ENCODE measurements around the gene EIPR1.
"Not testable (repeated sequence)": the region's sequence is repeated elsewhere in the genome, so short reads cannot be mapped to it uniquely, and the experiment has no call there.

The EIPR1 gene

GRCh38 chr2:3386448-3386958, 8.9 kb upstream of the EIPR1 start:
- DNase-seq (ENCODE audit: low spot score) = no peak
- TF ChIP-seq CTCF (IDR thresholded peaks at IDR 0.05; ENCODE audit: borderline replicate concordance, control extremely low read depth, extremely low read depth, insufficient read depth, missing control alignments) = no peak
- in situ Hi-C loops (cut with MboI; ENCODE audit: low sequenced_read_pairs, unreplicated experiment) = no loop called here

- TF ChIP-seq CTCF (IDR thresholded peaks at IDR 0.05; ENCODE audit: borderline replicate concordance, control extremely low read depth, extremely low read depth, insufficient read depth, missing control alignments) = peak; percentile 43
- in situ Hi-C loops (cut with MboI; ENCODE audit: low sequenced_read_pairs, unreplicated experiment) = no loop called here
These were observed 2.3 kb upstream of the EIPR1 start, which contains the start of gene TRAPPC12 for GRCh38 chr2:3379647-3380534. Gene TRAPPC12, plus strand, starts transcription at chr2:3379694. Its CDS starts 7,930 bp downstream, at chr2:3387624.

GRCh38 chr2:3379339-3379646, 1.7 kb upstream of the EIPR1 start:
- TF ChIP-seq CTCF (IDR thresholded peaks at IDR 0.05; ENCODE audit: borderline replicate concordance, control extremely low read depth, extremely low read depth, insufficient read depth, missing control alignments) = no peak
- DNase-seq (ENCODE audit: low spot score) = no peak
- in situ Hi-C loops (cut with MboI; ENCODE audit: low sequenced_read_pairs, unreplicated experiment) = no loop called here

More at GRCh38 chr2:3379647-3380534, 2.3 kb upstream of the EIPR1 start, which contains the start of gene TRAPPC12:
- DNase-seq (ENCODE audit: low spot score) = peak; percentile 92

- DNase-seq (ENCODE audit: low spot score) = peak; percentile 71
- TF ChIP-seq CTCF (IDR thresholded peaks at IDR 0.05; ENCODE audit: borderline replicate concordance, control extremely low read depth, extremely low read depth, insufficient read depth, missing control alignments) = no peak
- in situ Hi-C loops (cut with MboI; ENCODE audit: low sequenced_read_pairs, unreplicated experiment) = no loop called here
These were observed 373 bp downstream of the EIPR1 start for GRCh38 chr2:3377279-3377611.

- in situ Hi-C loops (cut with MboI; ENCODE audit: low sequenced_read_pairs, unreplicated experiment) = no loop called here
These were observed 797 bp downstream of the EIPR1 start for GRCh38 chr2:3376821-3377220.

GRCh38 chr2:3369340-3370181, 8.1 kb downstream of the EIPR1 start:
- in situ Hi-C loops (cut with MboI; ENCODE audit: low sequenced_read_pairs, unreplicated experiment); DNase-seq (ENCODE audit: low spot score): not testable (repeated sequence)

More at GRCh38 chr2:3376821-3377220, 797 bp downstream of the EIPR1 start:
- DNase-seq (ENCODE audit: low spot score) = no peak
- no peak for TF ChIP-seq CTCF (IDR thresholded peaks at IDR 0.05; ENCODE audit: borderline replicate concordance, control extremely low read depth, extremely low read depth, insufficient read depth, missing control alignments)

All from GM13976 (cell line).